ENCODE measurements around the gene ISCA2.

The ISCA2 gene

DNA sequence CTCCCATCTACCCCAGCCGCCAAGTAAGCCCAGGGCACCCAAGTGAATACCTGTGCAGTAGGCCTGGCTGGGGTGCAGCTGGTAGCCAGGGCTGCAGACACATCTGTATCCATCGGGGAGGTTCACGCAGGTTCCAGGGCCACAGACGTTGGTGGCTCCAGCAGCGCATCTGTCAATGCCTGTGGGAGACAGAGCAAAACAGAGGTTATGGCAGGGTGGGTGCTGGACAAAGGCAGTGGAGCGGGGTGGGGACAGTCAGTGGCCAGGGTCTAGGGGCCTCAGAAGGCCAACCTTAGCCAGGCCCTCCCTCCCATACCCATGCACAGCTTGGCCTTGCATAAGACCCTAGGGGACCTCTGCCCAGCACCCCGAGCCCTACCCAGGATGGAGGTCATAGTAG lies 29.2 kb downstream of the ISCA2 start:
- no peak overlapping the region for H2BK120ac ChIP-seq (ENCODE audit: low read depth, low read length)
- no peak overlapping the region for H3K27ac ChIP-seq (ENCODE audit: low read depth, low read length)
- no peak overlapping the region for H3K4me2 ChIP-seq (ENCODE audit: low read length)
- H3K36me3 ChIP-seq (ENCODE audit: control insufficient read depth, insufficient read depth, low read length) = no peaks in the 10 kb centered on the region
- H2BK15ac ChIP-seq (replicated peaks; ENCODE audit: low read depth) = no peak overlapping the region
- H2AK5ac ChIP-seq (ENCODE audit: low read length) = no peak overlapping the region
- no peak overlapping the region for H3K4ac ChIP-seq (ENCODE audit: low read depth, low read length)
- H2BK5ac ChIP-seq (ENCODE audit: low read length) = no peak overlapping the region
- H3K9ac ChIP-seq (ENCODE audit: low read length) = no peak overlapping the region
- WGBS (ENCODE audit: extremely low coverage, insufficient coverage, low lambda C conversion rate) = no CpG with 5 or more reads among the region's 7 CpGs
- no peak overlapping the region for H4K8ac ChIP-seq (ENCODE audit: low read depth, low read length)
- H3K79me1 ChIP-seq (ENCODE audit: low read length) = no peaks in the 10 kb centered on the region
- no peak overlapping the region for H3K4me3 ChIP-seq (ENCODE audit: low read length)
- H3K23ac ChIP-seq (ENCODE audit: low read length) = no peak overlapping the region
- no peaks in the 10 kb centered on the region for H3K27me3 ChIP-seq (ENCODE audit: insufficient read depth, low read length, poor library complexity)
- H3K56ac ChIP-seq (ENCODE audit: low read length) = no peak overlapping the region
- no peak overlapping the region for H3K18ac ChIP-seq (ENCODE audit: low read length)
- no peaks in the 10 kb centered on the region for H3K4me1 ChIP-seq (ENCODE audit: control insufficient read depth, low read depth, low read length)
- no peak overlapping the region for H4K5ac ChIP-seq (ENCODE audit: low read length)
- no peak for DNase-seq
- H3K79me2 ChIP-seq (ENCODE audit: control insufficient read depth, insufficient read depth, low read length) = no peaks in the 10 kb centered on the region

DNA sequence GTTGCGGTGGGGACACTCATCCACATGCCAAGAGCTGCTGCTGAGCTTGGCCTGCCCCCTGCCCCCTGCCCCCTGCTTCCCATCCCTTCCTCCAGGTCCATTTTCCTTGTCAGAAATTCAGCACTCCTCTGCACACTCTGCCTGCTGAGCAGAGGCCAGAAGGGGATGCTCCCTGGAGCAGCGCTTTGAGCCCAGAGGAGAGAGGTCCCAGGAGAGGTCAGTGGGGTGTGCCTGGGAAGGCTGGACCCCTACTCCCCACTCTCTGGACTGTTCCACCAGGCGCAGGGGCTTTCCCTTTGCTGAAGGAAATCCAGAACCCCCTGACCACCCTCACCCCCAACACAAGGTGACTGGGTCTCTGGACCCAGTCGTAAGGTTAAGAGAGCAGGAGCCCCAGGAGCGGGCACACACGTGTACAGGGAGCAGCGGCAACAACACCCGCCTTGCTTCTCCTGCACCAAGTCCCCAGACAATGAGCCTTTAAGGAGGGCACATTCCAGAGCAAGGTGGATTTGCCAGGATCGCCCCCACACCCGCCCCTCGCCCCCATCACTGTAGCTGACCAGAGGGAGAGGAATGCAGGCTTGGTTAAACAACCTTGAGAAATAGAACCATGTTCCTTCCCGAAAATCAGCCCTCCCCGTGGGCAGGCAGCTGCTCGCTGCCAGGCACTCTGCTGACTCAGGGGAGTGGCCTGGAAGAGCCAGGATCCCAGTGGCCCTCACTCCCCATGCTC lies 30.7 kb downstream of the ISCA2 start:
- Histone ChIP-seq H3K23ac (ENCODE audit: low read length) (no peak overlapping the region), H2BK5ac (ENCODE audit: low read length) (no peak overlapping the region), H3K4me1 (ENCODE audit: control insufficient read depth, low read depth, low read length) (no peaks in the 10 kb centered on the region), H3K4ac (ENCODE audit: low read depth, low read length) (no peak overlapping the region), H3K79me1 (ENCODE audit: low read length) (no peaks in the 10 kb centered on the region), H3K27me3 (ENCODE audit: insufficient read depth, low read length, poor library complexity) (no peaks in the 10 kb centered on the region), H3K56ac (ENCODE audit: low read length) (no peak overlapping the region), H3K79me2 (ENCODE audit: control insufficient read depth, insufficient read depth, low read length) (no peaks in the 10 kb centered on the region), H2AK5ac (ENCODE audit: low read length) (no peak overlapping the region), H3K4me3 (ENCODE audit: low read length) (no peak overlapping the region), H2BK15ac (replicated peaks; ENCODE audit: low read depth) (no peak overlapping the region), H3K36me3 (ENCODE audit: control insufficient read depth, insufficient read depth, low read length) (no peaks in the 10 kb centered on the region), H2BK120ac (ENCODE audit: low read depth, low read length) (no peak overlapping the region), H3K4me2 (ENCODE audit: low read length) (no peak overlapping the region), H3K18ac (ENCODE audit: low read length) (no peak overlapping the region), H4K5ac (ENCODE audit: low read length) (no peak overlapping the region), H3K27ac (ENCODE audit: low read depth, low read length) (no peak overlapping the region), H4K8ac (ENCODE audit: low read depth, low read length) (no peak overlapping the region), H3K9ac (ENCODE audit: low read length) (no peak overlapping the region)
- DNase-seq = no peak
- WGBS (ENCODE audit: extremely low coverage, insufficient coverage, low lambda C conversion rate) = no CpG with 5 or more reads among the region's 14 CpGs

GRCh38 chr14:74524812-74525135 lies 31.2 kb downstream of the ISCA2 start:
- no peak overlapping the region for H3K27ac ChIP-seq (ENCODE audit: low read depth, low read length)
- no peak overlapping the region for H3K18ac ChIP-seq (ENCODE audit: low read length)
- H3K79me2 ChIP-seq (ENCODE audit: control insufficient read depth, insufficient read depth, low read length) = no peaks in the 10 kb centered on the region
- DNase-seq = no peak
- no peak overlapping the region for H2BK15ac ChIP-seq (replicated peaks; ENCODE audit: low read depth)
- no peak overlapping the region for H2AK5ac ChIP-seq (ENCODE audit: low read length)
- H3K4ac ChIP-seq (ENCODE audit: low read depth, low read length) = no peak overlapping the region
- no peak overlapping the region for H3K23ac ChIP-seq (ENCODE audit: low read length)
- H3K79me1 ChIP-seq (ENCODE audit: low read length) = no peaks in the 10 kb centered on the region
- H2BK120ac ChIP-seq (ENCODE audit: low read depth, low read length) = no peak overlapping the region
- no peak overlapping the region for H3K4me3 ChIP-seq (ENCODE audit: low read length)
- H3K4me1 ChIP-seq (ENCODE audit: control insufficient read depth, low read depth, low read length) = no peaks in the 10 kb centered on the region
- no peak overlapping the region for H2BK5ac ChIP-seq (ENCODE audit: low read length)
- no peak overlapping the region for H4K8ac ChIP-seq (ENCODE audit: low read depth, low read length)
- H3K56ac ChIP-seq (ENCODE audit: low read length) = no peak overlapping the region
- no peaks in the 10 kb centered on the region for H3K27me3 ChIP-seq (ENCODE audit: insufficient read depth, low read length, poor library complexity)
- H3K4me2 ChIP-seq (ENCODE audit: low read length) = no peak overlapping the region
- no peak overlapping the region for H4K5ac ChIP-seq (ENCODE audit: low read length)
- no peak overlapping the region for H3K9ac ChIP-seq (ENCODE audit: low read length)
- H3K36me3 ChIP-seq (ENCODE audit: control insufficient read depth, insufficient read depth, low read length) = no peaks in the 10 kb centered on the region

DNA sequence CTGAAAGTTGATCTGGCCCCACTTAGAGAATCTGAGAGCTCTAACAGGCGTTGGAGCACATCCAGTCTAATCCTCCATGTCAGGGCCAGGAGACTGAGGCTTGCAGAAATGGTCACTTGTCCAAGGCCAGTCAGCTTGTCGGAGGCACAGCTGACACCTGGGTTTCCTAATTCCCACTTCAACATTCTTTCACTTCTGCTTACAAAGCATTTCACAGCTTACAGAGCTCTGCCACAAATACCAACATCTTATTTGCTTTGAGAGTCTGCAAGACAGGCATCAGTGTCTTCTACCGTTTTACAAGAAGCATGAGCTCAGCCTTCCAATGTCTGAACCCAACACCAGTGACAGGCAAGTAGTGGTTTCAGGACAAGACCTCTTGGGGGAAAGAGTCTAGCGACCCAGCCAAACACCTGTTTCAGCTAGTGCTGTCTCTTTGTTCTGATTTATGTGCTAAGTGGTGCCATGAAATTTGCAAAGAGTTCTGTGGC lies 31.8 kb downstream of the ISCA2 start:
- Histone ChIP-seq H3K18ac (ENCODE audit: low read length) (no peak overlapping the region), H3K56ac (ENCODE audit: low read length) (no peak overlapping the region), H2BK5ac (ENCODE audit: low read length) (no peak overlapping the region), H2AK5ac (ENCODE audit: low read length) (no peak overlapping the region), H4K8ac (ENCODE audit: low read depth, low read length) (no peak overlapping the region), H3K4me1 (ENCODE audit: control insufficient read depth, low read depth, low read length) (no peaks in the 10 kb centered on the region), H2BK15ac (replicated peaks; ENCODE audit: low read depth) (no peak overlapping the region), H3K27me3 (ENCODE audit: insufficient read depth, low read length, poor library complexity) (no peaks in the 10 kb centered on the region), H2BK120ac (ENCODE audit: low read depth, low read length) (no peak overlapping the region), H4K5ac (ENCODE audit: low read length) (no peak overlapping the region), H3K23ac (ENCODE audit: low read length) (no peak overlapping the region), H3K27ac (ENCODE audit: low read depth, low read length) (no peak overlapping the region), H3K79me1 (ENCODE audit: low read length) (no peaks in the 10 kb centered on the region), H3K4me2 (ENCODE audit: low read length) (no peak overlapping the region), H3K4me3 (ENCODE audit: low read length) (no peak overlapping the region), H3K9ac (ENCODE audit: low read length) (no peak overlapping the region), H3K36me3 (ENCODE audit: control insufficient read depth, insufficient read depth, low read length) (no peaks in the 10 kb centered on the region), H3K79me2 (ENCODE audit: control insufficient read depth, insufficient read depth, low read length) (no peaks in the 10 kb centered on the region), H3K4ac (ENCODE audit: low read depth, low read length) (no peak overlapping the region)
- no peak for DNase-seq
- WGBS (ENCODE audit: extremely low coverage, insufficient coverage, low lambda C conversion rate) = no CpG with 5 or more reads among the region's 4 CpGs

GRCh38 chr14:74526854-74527585 lies 33.5 kb downstream of the ISCA2 start:
- WGBS (ENCODE audit: extremely low coverage, insufficient coverage, low lambda C conversion rate) = no CpG with 5 or more reads among the region's 10 CpGs
- Histone ChIP-seq H2BK15ac (replicated peaks; ENCODE audit: low read depth) (no peak overlapping the region), H4K5ac (ENCODE audit: low read length) (no peak overlapping the region), H3K79me2 (ENCODE audit: control insufficient read depth, insufficient read depth, low read length) (no peaks in the 10 kb centered on the region), H3K27ac (ENCODE audit: low read depth, low read length) (no peak overlapping the region), H3K23ac (ENCODE audit: low read length) (no peak overlapping the region), H3K79me1 (ENCODE audit: low read length) (no peaks in the 10 kb centered on the region), H2AK5ac (ENCODE audit: low read length) (no peak overlapping the region), H3K4me3 (ENCODE audit: low read length) (no peak overlapping the region), H3K4me1 (ENCODE audit: control insufficient read depth, low read depth, low read length) (no peaks in the 10 kb centered on the region), H3K9ac (ENCODE audit: low read length) (no peak overlapping the region), H2BK120ac (ENCODE audit: low read depth, low read length) (no peak overlapping the region), H3K27me3 (ENCODE audit: insufficient read depth, low read length, poor library complexity) (no peaks in the 10 kb centered on the region), H3K4ac (ENCODE audit: low read depth, low read length) (no peak overlapping the region), H2BK5ac (ENCODE audit: low read length) (no peak overlapping the region), H3K4me2 (ENCODE audit: low read length) (no peak overlapping the region), H4K8ac (ENCODE audit: low read depth, low read length) (no peak overlapping the region), H3K56ac (ENCODE audit: low read length) (no peak overlapping the region), H3K18ac (ENCODE audit: low read length) (no peak overlapping the region), H3K36me3 (ENCODE audit: control insufficient read depth, insufficient read depth, low read length) (no peaks in the 10 kb centered on the region)
- DNase-seq = no peak
